Activated CD4-positive, alpha-beta T cell treated with anti-CD3 and anti-CD28 coated beads for 1 hour (primary cell): Measurements from ENCODE around the gene MED6.

Experiments
- DNase-seq: peaks from one replicate; pipeline ENCODE4 v3.0.0-alpha.2; 2020

MED6 gene, protein sequence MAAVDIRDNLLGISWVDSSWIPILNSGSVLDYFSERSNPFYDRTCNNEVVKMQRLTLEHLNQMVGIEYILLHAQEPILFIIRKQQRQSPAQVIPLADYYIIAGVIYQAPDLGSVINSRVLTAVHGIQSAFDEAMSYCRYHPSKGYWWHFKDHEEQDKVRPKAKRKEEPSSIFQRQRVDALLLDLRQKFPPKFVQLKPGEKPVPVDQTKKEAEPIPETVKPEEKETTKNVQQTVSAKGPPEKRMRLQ

DNA sequence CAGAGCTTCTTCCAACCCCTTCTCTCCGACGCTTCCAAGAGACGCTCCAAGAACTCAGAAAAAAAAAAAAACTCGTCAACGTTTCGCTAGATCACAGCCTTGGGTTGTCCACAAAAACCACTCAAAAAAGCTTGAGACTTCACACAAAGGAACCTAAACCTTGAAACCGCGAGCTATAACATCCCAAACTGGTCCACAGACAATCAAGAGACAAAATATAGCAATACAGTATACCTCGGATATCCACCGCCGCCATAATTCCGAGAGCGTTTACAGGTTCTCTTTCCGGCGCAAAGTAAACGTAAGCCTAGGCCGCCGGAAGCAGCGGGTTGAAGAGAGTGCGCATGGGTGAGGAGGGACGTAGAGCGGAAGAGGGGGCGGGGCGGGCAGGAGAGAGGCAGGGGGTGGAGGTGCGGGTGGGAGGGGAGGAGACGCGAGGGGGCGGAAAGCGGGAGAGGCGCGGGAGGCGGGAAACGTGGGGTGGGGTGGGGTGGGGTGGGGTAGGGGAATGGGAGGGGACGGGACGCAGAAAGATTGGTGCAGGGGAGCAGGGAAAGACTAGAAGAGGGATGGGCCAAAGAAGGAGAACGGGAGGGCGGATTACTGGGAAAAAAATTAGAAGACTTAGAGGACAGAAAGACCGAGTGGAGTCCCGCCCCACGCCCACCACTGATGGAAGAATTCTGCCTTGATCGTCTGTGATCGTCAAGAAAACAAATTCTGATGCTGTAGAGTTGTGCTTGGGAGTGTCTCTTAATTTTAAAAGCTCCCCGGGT is at the start of gene MED6:
Gene MED6 (minus strand): TSS at position 274 of the 776 bp plus-strand sequence. CDS start 18 bp downstream, at position 256.
- peak; percentile 86 for DNase-seq

DNA sequence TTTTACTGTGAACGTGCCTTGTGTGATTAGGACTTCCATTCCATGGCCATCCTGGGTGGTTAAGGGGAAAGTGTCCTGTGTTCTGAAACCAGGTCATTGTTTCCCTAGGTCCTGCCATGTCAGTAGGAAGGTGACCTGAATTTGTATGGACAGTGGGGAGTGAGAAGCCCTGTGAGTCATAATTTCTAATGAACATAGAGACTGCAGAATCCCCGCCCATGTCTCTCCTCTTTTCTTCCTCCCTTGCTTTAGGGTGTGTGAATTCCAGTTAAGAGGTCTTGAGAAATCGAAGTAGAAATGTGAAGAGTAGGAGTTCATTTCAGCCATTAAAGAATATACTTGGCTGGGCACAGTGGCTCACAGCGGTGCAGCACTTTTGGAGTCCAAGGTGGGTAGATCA is 49.3 kb upstream of the MED6 start:
- no peak for DNase-seq

DNA sequence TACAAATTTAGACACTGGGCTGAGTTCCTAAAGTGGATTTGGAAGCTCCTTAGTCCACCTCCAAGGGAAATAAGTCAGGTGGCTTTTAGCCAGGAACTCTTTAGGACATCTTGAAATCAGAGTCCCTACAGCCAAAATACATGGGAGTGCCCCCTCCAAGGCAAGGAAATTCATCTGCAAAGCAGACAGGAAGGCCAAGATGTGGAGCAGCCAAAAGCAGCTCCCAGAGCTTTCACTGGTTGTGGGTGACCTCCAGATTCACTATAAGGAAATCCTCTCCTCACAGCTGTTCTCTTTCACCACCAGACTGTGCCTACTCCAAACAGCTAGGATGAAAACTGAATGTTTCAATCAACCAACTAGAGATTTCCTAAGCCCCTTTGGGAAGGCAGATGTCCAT is 47.9 kb upstream of the MED6 start:
- DNase-seq, result no peak

DNA sequence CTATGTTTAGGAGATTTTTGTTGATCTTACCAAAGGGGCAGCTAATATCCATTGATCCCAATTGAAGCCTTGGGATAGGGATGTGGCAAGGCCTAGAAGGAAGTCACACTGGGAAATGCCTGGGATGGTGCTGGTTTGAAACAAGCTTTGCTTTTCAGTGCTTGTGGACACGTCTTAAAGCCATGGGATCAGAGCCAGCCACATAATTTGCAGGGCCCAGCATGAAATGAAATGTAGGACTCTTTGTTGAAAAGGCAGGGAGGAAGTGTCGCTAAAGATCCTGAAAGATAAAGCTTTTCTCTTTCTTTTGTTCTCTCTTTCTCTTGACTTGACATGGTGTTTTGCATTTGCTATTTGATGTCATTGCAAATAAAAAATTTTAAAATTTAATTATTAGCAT is 46.2 kb upstream of the MED6 start:
- DNase-seq, result no peak

DNA sequence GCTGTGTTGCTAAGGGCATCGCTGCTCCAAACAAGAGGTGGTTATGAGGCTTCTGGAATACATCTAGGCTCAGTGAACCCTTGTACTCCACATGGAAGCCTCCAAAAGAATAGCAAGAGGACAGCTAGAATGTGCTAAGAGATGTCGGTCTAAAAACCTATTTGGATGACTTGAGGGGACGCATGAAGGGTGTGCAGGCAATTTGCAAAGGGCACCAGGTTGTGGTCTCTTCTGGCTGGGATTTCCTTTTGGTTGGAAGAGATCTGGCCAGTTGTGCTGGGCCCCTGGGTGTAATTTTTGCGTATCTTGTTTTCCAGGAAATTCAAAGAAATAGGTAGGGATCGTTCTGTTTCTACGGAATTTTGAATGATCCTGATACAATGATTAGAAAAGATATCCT is 45.4 kb upstream of the MED6 start:
- no peak for DNase-seq

DNA sequence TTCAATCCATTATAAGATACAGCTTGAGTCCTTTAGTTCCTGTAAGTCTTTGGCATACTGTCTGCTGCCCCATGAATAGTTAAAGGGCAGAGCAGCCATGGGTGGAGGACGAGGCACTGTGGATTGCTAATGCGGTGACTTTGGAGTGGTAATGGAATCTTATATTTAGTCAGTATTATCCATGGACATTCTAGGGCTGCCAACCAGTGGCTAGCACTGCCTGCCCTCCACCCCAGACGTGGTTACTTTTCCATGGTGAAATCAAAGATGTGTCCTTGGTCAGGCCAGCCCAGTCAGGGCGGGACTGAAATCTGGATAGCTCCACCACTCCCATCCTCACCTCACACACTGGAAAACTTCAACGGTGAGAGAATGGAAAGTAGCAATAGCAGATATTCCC is 43.5 kb upstream of the MED6 start:
- DNase-seq, result no peak

DNA sequence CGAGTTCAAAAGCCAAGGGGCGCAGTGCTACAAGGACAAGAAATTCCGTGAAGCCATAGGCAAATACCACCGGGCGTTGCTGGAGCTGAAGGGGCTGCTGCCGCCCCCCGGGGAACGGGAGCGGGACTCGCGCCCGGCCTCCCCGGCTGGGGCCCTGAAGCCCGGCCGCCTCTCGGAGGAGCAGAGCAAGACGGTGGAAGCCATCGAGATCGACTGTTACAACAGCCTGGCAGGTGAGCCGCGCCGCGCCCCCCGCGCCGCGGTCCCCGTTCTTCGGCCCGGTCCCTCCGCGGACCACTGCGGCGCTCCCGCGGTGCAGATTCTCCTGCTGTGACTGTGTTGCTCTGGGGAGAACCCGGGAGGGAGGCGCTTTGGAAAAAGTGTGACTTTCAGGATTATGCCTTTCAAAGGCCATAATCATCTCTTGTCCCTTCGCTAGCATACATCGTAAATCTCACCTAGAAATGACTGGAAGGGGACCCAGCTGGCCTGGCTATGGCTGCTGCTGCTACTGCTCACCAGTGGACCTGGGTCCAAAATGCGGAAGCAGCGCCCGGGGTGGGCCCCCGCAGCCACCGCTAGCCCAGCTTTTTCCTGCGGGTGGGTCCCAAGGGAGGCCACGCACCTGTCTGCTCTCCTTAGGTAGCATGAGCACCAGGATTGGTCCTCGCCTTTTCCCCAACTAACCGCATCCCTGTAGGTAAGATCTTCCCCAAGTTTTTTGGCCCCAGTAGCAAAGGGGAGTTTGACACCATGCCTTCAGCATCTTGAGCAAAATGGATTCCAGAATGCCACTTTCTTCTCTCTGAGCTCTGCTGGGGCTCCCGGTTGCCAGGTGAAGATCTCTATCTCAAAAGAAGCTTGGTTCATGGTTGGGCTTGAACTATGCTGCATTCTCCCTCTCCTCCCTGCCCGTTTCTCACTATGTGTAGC is 42.1 kb upstream of the MED6 start:
- no peak for DNase-seq

DNA sequence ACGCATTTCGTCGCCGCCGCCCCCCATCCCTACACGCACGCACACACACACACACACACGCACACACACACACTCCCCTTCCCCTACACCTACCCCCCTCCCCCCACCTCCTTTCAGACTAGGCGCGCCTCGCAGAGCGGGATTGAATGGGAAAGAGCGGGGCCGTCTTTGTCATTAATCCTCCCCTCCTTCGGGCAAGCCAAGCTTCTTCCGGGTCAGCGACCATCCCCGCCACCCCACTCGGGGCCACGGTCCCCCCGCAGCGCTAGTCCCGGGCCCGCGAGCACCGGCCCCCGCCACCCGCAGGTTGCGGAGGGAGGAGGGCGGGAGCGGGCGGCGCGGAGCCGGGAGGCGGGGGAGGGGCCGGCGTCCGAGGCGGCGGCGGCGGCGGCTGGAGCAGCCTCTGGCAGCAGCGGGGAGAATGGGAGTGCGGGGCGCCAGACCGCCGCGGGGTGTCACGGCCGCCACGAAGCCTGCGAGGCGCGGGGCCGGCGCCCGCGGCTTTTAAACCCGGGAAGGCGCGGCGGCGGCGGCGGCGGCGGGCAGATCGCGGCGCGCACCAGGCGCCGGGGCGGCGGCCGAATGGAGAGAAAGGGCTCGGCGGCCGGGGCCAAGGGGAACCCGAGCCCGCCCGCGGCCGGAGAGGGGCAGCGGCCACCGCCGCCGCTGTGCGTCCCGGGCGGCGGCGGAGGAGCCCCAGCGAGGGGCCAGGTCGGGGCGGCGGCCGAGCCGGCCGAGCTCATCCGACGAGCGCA is 41.3 kb upstream of the MED6 start, which contains the start of gene TTC9:
Gene TTC9 (plus strand): TSS at position 369 of the 755 bp plus-strand sequence. CDS start 214 bp downstream, at position 583.
- DNase-seq, result no peak

DNA sequence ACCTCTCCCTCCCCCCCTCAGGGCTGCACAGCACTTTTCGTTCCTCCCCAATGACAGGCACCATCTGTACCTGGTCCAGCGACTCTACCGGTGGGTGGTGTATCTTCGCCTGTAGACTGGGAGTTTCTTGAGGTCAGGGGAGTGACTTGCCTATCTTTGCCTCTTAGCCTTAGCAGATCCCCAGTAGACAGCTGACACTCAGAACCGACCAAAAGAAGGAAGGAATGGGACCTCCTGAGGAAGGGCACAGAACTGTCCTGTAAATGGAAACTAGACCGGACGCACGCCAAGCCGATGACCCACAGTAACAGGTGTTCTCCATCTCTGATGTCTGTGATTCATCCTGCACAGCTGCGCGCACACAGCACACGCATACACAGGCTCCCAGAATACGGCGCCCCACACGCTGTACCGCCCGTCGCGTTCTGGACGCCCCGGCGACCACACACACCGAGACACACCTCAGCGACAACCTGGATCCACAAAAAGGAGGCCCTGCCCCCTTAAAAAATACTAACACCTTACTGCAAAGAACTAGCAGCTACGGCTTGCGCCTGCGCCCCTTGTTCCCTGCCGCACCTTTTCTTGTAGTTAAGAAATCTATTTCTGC is 40.6 kb upstream of the MED6 start:
- peak; percentile 29 for DNase-seq

DNA sequence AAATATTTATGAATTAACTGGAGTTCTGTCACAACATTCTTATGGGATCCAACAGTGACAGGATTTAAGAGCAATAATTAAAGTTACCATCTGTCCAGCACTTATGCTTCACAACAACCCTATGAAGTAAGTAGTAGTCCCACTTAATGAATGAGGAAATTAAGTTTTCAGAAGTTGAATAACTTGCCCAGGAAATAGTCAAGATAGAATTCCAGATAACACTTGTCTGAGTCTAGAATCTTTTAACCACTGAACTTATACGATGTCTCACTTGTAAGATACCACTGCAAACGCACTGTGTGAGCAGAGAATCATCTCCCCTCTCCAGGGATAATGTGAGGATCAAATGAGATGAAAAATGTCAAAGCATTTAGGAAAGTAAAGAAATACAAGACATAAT is 38.0 kb upstream of the MED6 start:
- no peak for DNase-seq

DNA sequence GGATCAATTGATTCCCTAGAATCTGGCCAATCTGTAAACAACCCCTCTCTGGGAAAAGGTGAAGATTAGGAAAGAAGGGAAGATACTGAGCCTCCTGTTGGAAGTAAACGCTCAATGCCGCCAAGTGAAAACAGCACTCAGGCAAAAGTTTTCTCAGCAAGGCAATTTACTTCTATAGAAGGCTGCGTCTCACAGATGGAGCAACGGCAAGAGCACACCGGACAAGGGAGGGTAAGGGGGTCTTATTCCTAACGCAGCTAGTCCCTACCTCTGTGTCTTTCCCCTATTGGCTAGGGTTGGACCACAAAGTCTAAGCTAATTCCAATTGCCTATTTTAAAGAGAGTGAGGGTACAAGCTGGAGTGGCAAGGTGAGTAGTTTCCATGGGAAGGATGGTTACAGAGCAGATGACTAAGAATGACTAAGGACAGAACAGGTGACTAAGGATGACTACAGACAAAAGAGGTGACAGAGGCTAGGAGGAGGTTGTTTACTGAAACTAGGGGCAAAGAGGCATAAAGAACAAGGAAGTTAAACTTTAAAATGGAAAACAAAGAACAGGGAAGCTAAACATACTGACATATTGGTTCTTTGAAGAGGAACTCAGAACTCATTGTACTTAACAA is 35.6 kb upstream of the MED6 start:
- no peak for DNase-seq

DNA sequence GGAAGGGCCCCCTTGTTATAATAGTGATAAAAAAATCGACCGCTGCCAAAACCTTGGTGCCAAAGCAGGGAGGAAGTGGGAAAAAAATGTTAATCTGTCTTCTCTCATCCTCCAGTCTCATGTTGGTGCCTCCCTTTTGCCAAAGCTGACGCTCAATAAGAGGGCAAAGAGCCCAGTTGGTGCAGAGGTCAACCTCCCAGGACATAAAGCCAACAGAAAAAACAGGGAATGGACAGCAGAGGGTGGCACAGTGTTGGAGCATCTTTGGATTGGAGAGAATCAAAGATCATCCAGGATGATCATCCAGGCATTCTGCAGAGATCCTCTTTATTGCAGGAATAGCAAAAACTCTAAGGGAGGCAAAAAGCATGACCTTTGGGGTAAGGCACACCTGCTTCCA is 31.5 kb upstream of the MED6 start:
- DNase-seq, result no peak

DNA sequence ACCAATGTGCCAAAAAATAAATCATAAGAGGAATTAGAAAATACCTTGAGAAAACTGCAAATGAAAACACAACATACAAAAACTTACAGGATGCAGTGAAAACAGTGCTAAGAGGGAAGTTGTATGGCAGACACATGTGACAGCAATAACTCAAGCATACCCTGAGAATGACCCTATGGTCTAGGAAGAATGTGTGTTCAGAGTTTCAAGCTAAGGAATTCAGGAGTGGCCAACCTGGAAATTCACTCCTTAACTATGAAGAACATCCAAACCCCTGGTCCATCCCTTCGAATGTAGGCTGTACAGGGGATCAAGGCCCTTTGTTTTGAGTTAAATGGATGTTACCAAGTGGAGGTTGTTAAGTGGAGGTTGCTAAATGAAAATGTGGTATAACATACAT is 24.5 kb upstream of the MED6 start:
- no peak for DNase-seq

DNA sequence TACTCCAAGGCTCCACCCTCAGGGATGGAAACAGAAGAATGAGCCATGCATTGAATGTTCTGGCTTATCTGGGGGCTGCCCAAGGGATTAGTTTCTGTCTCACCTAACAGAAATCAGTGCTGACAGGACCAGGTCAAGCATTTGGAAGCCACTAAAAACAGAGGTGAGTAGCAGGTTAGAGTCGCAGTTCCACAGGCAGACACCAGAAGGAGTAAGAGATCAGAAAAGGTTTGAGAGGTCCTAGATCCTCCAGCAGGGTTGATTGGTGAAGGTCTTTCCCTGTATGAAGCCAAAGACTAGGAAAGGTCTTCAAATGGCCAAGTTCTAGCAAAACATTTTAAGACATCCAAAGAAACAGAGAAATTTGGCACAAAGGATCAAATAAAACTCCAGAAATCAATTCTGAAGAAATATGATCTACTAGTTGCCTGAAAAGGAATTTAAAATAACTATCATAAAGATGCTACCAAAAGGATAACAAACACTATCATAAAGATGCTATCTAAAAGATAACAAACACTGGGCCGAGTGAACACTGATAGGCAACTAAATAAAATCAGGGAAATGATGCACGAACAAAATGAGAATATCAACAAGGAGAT is 21.8 kb upstream of the MED6 start:
- peak; percentile 15 for DNase-seq

DNA sequence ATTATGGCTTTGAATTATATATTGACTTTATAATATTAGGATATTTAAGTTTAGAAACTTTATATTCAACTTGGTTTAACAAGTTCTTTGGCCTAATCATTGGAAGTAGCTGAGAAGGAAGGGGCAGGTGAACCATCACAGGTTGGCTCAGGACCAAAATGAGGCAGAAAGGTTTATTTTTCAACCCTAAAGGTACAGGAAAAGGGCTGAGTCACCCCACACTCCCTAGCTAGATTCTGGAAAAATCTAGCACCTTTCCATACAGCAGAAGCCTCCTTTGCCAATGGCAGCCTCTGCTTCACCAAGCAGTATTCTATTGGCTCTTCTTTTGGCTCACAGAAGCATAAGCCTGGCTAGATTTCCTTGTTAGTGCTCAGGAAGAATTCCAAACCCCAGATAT is 19.3 kb upstream of the MED6 start:
- no peak for DNase-seq

DNA sequence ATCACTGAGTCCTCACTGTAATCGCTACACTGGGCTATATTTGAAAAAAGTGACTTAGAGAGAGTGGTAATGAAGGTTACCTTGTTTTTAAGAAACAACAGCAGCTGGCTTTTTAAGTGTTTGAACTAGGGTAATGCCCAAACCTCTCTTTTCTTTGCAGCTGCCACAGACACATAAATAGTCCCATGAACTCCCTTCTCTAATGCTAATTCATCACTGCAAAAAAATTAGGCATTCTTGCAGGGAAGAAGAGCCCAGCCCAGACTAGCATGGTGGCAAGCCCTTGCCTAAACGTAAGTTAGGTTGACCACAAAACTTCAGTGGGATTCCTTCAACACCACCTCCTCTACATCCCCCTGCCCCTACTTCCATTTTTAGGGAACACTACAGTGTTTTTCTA is 17.9 kb upstream of the MED6 start:
- DNase-seq, result no peak

DNA sequence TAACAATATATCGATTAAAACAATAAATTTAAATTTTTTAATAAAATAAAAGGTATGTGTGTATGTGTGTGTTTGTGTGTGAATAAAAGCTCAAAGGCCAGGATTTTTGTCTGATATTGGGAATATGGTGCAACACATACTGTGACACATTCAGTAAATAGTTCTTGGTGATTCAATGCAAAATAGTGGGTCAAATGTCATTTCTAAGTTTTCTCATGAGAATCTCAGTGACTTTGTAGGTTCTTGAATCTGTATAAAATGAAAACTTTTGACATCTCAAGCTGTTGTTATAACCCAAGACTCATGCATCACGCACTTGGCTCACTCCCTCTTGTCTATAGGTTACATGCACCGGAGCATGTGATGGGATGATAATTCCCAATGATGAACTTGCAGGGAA is 16.2 kb upstream of the MED6 start:
- no peak for DNase-seq

DNA sequence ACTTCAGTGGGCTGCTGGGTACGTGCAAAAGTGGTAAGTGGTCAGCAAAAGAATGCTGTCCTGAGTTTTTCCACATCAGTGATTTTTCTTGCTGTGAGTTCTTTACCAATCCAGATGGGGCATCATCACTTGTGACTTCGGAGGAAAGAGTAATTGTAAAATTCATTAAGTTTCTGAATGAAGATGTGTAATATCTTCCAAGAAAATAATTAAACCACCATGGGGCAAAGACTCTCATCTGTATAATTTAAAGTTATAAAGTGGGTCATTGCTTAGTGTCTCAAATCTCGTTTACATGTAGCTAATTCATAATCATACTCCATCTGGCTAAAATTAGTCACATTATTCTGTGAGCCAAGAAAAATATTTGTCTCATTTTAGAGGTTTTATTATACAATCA is 10.8 kb upstream of the MED6 start:
- DNase-seq, result no peak

DNA sequence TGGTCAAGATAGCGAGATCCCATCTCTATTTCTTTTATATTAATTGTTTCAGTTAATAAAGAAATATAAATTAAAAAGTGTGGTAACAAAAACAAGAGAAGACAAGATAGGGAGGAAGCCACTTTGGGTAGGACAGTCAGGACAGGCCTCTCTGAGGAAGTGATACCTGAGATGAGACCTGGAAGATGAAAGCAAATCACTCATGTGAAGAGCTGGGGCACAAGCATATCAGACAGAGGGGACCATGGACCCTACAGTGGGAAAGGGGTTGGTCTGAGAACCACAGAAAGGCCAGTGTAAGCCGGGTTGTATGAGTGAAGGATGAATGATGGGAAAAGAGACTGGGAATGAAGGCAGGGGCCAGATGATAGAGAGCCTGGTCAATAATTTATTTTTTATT is 1.8 kb upstream of the MED6 start:
- DNase-seq, result no peak

DNA sequence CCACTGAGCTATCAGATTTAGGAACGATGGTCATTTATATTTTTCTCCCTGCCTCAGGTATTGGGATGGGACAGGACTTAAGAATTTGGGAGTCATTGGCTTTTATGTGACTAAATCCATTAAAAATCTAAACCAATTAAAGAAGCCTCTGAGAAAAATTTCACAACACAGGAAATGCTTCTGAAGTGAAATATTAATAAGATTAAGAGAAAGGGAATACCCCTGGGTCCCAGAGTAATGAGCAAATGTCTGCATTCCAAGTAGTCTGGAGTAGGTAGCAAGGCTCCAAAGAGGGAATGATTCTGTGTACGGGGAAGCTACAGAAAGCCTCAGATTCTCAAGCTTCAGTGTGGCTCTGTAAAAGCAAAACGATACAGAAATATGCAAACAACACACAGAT is 707 bp upstream of the MED6 start:
- no peak for DNase-seq

DNA sequence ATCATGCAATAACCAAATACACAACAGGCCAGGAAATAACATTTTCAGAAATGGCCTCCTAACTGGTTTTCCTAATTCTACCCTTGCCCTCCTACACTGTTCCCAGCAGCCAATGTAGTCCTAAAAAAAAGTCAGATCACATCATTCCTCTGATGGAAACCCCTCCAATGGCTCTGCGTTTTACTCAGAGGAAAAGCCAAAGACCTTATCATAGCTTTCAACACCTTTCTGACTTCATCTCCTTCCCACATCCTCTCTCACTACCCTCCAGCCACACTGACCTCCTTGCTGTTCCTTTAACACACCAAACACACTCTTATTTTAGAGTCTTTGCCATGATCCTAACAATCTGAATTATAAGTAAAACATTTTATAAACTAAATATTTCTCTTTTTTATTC is 1.1 kb downstream of the MED6 start:
- DNase-seq, result no peak
